GM19099 (cell line): Measurements from ENCODE around the gene ZNF335.

Source experiments
- POLR2A ChIP-seq: IDR thresholded peaks from 3 replicates; pipeline ENCODE4 v1.6.1; 2011; ENCODE audit warnings: low read depth; ENCODE audit not compliant: insufficient read length; ENCODE audit errors: extremely low read depth

ZNF335 gene

GRCh38 chr20:46006964-46007363, 35.0 kb upstream of the ZNF335 start:
- TF ChIP-seq POLR2A = no peak

GRCh38 chr20:46006022-46006705, 34.2 kb upstream of the ZNF335 start:
- no peak for TF ChIP-seq POLR2A

GRCh38 chr20:46004889-46005473, 33.0 kb upstream of the ZNF335 start:
- peak; percentile 22 for TF ChIP-seq POLR2A

DNA sequence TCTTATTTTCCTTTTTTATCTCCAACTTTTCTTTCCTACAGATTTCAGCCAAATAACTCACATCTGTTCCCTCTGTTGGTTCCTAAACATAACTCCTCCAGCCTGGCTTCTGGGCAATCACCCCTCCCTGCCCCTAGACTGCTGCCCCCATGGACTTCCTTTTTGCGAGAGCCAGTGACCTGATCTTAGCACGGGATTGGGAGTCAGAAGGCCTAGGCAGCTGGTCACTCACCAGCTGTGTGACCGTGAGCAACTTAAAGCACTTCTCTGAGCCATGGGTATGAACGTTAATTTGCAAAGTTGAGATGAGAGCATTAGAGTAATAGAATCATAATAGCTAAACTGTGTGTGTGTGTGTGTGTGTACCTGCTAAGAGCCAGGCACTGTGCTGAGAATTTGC, 32.2 kb upstream of the ZNF335 start:
- TF ChIP-seq POLR2A = no peak

DNA sequence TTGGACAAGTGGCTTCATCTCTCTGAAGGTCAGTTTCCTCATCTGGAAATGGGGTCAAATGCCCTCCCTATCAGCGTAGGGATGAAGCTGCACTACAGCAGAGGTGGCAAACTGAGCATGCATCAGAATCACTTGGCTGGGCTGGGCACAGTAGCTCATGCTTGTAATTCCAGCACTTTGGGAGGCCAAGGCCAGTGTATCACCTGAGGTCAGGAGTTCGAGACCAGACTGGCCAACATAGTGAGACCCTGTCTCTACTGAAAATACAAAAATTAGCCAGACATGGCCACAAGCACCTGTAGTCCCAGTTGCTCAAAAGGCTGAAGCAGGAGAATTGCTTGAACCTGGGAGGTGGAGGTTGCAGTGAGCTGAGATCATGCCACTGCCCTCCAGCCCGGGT, 30.0 kb upstream of the ZNF335 start:
- TF ChIP-seq POLR2A = no peak

DNA sequence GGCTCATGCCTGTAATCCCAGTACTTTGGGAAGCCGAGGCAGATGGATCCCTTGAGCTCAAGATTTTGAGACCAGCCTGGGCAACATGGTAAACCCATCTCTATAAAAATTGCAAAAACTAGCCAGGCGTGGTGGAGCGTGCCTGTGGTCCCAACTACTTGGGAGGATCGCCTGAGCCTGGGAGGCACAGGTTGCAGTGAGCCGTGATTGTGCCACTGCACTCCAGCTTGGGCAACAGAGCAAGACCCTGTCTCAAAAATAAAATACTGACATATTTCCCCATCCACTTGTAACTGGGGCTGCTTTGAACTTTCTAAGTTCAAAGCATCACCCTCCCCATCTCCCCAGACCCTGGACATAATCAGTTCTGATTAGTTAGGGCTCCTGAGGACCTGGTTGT, 29.5 kb upstream of the ZNF335 start:
- no peak for TF ChIP-seq POLR2A

- no peak for TF ChIP-seq POLR2A
These were observed 28.4 kb upstream of the ZNF335 start for GRCh38 chr20:46000262-46000996.

DNA sequence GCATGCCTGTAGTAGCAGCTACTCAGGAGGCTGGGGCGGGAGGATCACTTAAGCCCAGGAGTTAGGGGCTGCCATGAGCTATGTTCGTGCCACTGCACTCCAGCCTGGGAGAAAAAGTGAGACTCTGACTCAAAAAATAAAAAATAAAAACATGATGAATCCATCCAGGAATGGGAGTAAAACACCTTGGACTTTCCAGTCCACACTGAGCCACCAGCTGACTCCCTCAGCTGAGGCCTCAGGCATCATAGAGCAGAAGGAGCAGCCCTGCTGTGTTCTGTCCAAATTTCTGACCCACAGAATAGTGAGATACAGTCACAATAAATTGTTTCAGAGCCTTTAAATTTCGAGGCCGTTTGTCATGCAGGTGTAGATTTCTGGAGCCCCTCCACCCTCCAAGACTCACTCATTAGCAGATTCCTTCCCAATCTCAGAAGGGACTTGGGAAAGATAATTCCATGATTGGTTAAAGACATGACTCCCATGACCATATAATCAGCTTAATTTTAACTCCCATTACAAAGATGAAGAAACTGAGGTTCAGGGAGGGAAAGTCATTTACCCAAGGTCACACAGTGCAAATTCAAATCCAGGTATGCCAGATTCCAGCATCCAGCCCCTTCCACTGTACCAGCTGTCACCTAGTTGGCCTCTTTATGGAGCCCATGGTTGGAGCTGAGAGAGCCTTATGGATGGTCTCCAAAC, 27.7 kb upstream of the ZNF335 start:
- no peak for TF ChIP-seq POLR2A

- no peak for TF ChIP-seq POLR2A
These were observed 26.8 kb upstream of the ZNF335 start for GRCh38 chr20:45998761-45999160.

DNA sequence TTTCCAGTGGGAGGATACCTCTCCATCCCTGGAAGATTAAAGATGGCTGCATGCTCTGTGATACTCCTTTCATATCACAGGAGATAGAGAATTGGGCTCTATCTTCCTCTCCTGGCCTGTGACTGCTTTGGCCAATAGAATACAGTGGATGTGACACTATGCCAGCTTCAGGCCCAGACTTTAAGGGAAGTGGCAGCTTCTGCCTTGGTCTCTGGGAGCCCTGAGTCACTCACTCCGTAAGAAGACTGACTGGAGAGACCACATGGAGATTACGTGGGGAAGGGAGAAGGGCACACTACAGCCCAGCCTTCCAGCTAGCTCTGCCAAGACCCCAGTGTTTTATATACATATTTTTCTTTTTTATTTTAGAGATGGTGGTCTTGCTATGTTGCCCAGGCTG, 26.3 kb upstream of the ZNF335 start:
- no peak for TF ChIP-seq POLR2A

DNA sequence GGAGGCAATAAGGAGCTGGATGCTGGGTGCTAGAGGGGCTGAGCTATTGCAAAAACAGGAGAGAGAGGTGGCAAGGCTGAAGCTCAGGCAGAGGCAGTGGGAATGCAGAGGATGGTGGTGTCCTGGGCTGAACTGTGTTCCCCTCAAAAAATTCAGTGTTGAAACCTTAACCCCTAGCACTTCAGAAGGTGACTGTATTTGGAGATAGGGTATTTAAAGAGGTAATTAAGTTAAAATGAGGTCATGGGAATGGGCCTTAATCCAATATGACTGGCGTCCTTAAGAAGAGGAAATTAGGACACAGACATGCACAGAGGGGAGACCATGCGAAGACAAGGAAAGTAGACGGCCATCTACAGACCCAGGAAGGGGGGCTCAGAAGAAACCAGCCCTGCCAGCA, 25.2 kb upstream of the ZNF335 start:
- TF ChIP-seq POLR2A = no peak

GRCh38 chr20:45994761-45995493, 22.9 kb upstream of the ZNF335 start:
- TF ChIP-seq POLR2A = no peak

DNA sequence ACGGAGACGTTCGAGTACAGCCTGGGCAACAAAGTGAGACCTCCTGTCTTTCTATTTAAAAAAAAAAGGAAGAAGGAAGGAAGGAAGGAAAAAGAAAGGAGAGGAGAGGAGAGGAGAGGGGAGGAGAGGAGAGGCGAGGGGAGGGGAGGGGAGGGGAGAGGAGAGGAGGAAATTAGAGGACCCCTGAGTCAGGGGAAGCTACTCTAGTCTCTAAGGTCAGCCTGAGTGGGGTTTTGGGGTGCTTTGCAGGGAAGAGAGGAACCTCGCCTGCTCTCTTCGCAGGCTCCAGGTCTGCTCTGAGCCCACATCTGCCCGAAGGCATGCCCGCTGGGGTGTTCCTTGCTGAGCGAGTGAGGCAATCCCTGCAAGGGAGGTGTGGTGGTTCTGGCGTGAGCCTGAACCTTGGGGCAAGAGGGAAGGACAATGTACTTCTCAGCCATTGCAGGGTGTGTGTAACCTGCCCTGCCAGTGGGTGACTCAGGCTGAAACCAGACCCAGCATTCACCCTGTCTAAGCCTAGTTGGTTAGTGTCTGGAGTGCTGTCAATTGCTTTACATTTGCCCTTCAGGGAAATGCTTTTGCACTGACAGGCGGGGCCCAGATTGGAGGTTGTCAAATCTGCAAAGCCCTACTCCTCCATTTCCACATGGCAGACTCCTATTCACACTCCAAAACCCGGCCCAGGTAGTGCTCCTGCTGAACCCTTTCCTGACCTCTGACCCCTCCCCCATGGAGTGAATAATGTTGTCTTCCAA, 21.4 kb upstream of the ZNF335 start:
- no peak for TF ChIP-seq POLR2A

DNA sequence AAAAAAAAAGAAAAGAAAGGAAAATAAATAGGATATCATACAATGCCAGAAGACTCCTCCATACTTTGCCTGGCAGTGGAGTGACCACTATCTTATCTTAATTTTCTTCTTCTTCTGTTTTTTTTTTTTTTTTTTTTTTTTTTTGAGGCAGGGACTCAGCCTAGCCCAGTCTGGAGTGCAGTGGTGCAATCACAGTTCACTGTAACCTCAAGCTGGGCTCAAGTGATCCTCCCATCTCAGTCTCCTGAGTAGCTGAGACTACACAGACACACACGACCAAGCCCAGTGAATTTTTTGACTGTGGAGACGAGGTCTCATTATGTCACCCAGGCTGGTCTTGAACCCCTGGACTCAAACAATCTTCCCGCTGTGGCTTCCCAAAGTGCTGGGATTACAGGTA, 19.6 kb upstream of the ZNF335 start:
- TF ChIP-seq POLR2A = no peak
